Measurements from ENCODE around the gene P3H2.

- TF ChIP-seq EZH2 (IDR thresholded peaks at IDR 0.05; ENCODE audit: insufficient read depth, poor library complexity, severe bottlenecking) = no peak
- TF ChIP-seq EZH2phosphoT487 (IDR thresholded peaks at IDR 0.05; ENCODE audit: insufficient read depth, low read depth) = no peak
Observed at GRCh38 chr3:190109441-190109840, 11.3 kb downstream of the P3H2 start.
